Progenitor cell of endocrine pancreas (in vitro differentiated cells): ENCODE results near the gene GABRB2. TPM values are rescaled to one million over a fixed set of nuclear protein-coding genes. Genes with fewer than 3 reads are reported as not detected.

Source experiments
- DNase-seq: peaks from one replicate; pipeline ENCODE4 v3.0.0; 2021; ENCODE audit warnings: low spot score; ENCODE audit not compliant: unreplicated experiment
- H3K27ac Mint-ChIP-seq: 2 replicates; pipeline ENCODE4 v1.8.0; 2021; ENCODE audit warnings: mild to moderate bottlenecking, moderate library complexity, mixed read lengths
- H3K27me3 Mint-ChIP-seq: 2 replicates; pipeline ENCODE4 v1.8.0; 2021; ENCODE audit warnings: mixed read lengths
- H3K36me3 Mint-ChIP-seq: 2 replicates; pipeline ENCODE4 v1.8.0; 2022; ENCODE audit warnings: mixed read lengths; ENCODE audit not compliant: insufficient read depth
- H3K4me1 Mint-ChIP-seq: 2 replicates; pipeline ENCODE4 v1.8.0; 2021; ENCODE audit warnings: low read depth, mixed read lengths
- H3K4me3 Mint-ChIP-seq: 2 replicates; pipeline ENCODE4 v1.8.0; 2021; ENCODE audit warnings: low read depth, mild to moderate bottlenecking, moderate library complexity, mixed read lengths
- H3K9me3 Mint-ChIP-seq: 2 replicates; pipeline ENCODE4 v1.8.0; 2021; ENCODE audit warnings: low read depth, mixed read lengths
- total RNA-seq: library from RNA; stranded (reverse); gene quantifications from 2 replicates; pipeline ENCODE4 v1.2.1, GENCODE V29; 2021
- TF ChIP-seq, protein P1 (sequence below): fragments of 200-600 bp; sonication (generic); IDR thresholded peaks from one replicate; pipeline ENCODE4 v1.5.0; 2021; ENCODE audit warnings: antibody characterized with exemption, mild to moderate bottlenecking; ENCODE audit not compliant: unreplicated experiment

GABRB2 gene
- total RNA-seq, 1 donor from 2014 or later: 3.5 TPM

DNA sequence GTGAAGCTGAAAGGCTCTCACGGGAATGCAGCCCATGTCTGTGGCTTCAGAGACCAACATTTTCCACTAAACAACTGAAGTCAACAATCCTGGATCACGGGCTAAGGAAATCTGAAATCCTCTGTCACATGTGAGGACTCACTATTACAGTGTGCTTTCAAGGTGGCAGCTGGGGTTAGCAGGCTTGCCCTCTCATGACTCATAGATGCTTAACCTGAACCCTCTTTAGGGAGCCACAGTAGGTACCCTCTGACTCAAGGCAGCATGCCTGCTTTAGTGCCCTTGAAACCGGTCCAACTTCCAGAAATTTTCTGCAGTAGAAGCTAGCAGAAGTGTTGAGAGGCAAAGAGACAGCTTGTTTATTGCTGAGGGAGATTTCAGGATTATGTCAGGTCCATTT is 232.5 kb downstream of the GABRB2 start:
- Mint-ChIP-seq H3K9me3 (peaks cover 4% of the 10 kb centered on the region), H3K4me1 (peaks cover 7% of the 10 kb centered on the region), H3K27ac (no peak overlapping the region), H3K27me3 (peaks cover 6% of the 10 kb centered on the region), H3K4me3 (no peak overlapping the region), H3K36me3 (peaks cover 2% of the 10 kb centered on the region)
- DNase-seq: no peak
- TF ChIP-seq, protein P1, sequence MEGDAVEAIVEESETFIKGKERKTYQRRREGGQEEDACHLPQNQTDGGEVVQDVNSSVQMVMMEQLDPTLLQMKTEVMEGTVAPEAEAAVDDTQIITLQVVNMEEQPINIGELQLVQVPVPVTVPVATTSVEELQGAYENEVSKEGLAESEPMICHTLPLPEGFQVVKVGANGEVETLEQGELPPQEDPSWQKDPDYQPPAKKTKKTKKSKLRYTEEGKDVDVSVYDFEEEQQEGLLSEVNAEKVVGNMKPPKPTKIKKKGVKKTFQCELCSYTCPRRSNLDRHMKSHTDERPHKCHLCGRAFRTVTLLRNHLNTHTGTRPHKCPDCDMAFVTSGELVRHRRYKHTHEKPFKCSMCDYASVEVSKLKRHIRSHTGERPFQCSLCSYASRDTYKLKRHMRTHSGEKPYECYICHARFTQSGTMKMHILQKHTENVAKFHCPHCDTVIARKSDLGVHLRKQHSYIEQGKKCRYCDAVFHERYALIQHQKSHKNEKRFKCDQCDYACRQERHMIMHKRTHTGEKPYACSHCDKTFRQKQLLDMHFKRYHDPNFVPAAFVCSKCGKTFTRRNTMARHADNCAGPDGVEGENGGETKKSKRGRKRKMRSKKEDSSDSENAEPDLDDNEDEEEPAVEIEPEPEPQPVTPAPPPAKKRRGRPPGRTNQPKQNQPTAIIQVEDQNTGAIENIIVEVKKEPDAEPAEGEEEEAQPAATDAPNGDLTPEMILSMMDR: no peak

DNA sequence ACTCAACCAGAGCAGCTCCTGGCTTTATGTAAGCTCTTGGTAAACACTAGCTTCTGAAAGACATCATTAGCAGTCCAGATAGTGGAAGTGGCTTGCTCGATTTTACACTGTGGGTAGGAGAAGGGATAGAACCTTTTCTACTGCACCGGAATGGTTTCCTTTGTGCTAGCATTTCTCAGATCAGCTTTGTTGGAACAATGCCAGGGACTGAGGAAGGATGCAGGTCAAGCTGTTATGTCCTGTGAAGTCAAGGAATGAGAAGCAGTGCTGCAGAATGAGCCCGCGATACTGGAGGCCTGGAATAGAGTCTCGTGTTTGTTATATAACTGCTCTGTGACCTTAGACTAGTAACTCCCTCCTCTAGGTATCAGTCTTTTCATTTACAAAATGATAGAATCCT is 233.6 kb downstream of the GABRB2 start:
- Mint-ChIP-seq H3K27me3 (peaks cover 6% of the 10 kb centered on the region), H3K9me3 (peaks cover 12% of the 10 kb centered on the region), H3K4me3 (no peak overlapping the region), H3K36me3 (peaks cover 5% of the 10 kb centered on the region), H3K27ac (no peak overlapping the region), H3K4me1 (peaks cover 11% of the 10 kb centered on the region)
- no peak for DNase-seq
- TF ChIP-seq, protein P1: no peak

GRCh38 chr5:161311965-161312364 is 234.6 kb downstream of the GABRB2 start:
- Mint-ChIP-seq H3K27me3 (peaks cover 6% of the 10 kb centered on the region), H3K9me3 (peaks cover 12% of the 10 kb centered on the region), H3K36me3 (peaks cover 5% of the 10 kb centered on the region), H3K4me3 (no peak overlapping the region), H3K4me1 (peaks cover 11% of the 10 kb centered on the region), H3K27ac (no peak overlapping the region)
- TF ChIP-seq, protein P1: no peak
- no peak for DNase-seq

GRCh38 chr5:161311146-161311708 is 235.3 kb downstream of the GABRB2 start:
- Mint-ChIP-seq H3K4me3 (no peak overlapping the region), H3K9me3 (peaks cover 12% of the 10 kb centered on the region), H3K27ac (no peak overlapping the region), H3K4me1 (peaks cover 14% of the 10 kb centered on the region), H3K27me3 (peaks cover 6% of the 10 kb centered on the region), H3K36me3 (peaks cover 5% of the 10 kb centered on the region)
- TF ChIP-seq, protein P1: no peak
- no peak for DNase-seq

DNA sequence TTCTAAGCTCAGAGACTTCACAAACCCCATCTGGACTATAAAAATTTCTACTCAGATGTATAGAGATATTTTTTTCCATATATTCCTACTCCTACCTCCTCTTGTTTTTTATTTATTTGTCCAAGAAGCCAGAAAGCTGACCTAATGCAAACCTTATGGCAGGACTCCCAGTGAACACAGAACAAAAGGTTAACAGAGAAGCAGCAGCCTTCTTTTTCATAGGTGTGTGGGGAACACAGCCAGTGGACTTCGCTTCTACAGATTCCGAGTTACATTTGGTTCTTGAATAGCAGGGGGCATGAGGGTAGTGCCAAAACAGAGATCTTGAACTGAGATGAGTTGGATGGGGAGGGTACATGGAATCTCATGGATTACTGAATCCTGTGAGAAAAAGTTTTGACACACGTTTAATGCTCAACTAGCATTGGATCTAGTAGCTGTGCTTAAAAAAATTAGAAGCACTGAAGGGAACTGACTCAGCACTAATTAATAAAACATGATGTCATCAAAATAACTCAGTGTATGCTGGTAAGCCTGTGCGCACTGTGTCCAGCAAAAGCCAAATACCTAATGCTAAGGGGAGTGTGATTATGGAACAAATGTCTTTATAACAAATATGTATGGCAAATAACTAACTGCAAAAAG is 240.1 kb downstream of the GABRB2 start:
- Mint-ChIP-seq H3K27me3 (peaks cover 6% of the 10 kb centered on the region), H3K4me3 (no peak overlapping the region), H3K9me3 (peaks cover 12% of the 10 kb centered on the region), H3K27ac (no peak overlapping the region), H3K4me1 (peaks cover 15% of the 10 kb centered on the region), H3K36me3 (peaks cover 5% of the 10 kb centered on the region)
- DNase-seq: no peak
- TF ChIP-seq, protein P1: no peak
